Measurements from ENCODE around the gene PHLDA2.
"Not testable (repeated sequence)": the region's sequence is repeated elsewhere in the genome, so short reads cannot be mapped to it uniquely, and the experiment has no call there.

PHLDA2 gene

GRCh38 chr11:2912498-2912897, 16.7 kb downstream of the PHLDA2 start:
- no peak for DNase-seq

GRCh38 chr11:2911785-2912391, 17.3 kb downstream of the PHLDA2 start:
- no peak for DNase-seq

GRCh38 chr11:2911088-2911784, 18.0 kb downstream of the PHLDA2 start:
- no peak for DNase-seq

- no peak for DNase-seq
Observed at GRCh38 chr11:2910401-2910955, 18.7 kb downstream of the PHLDA2 start.

GRCh38 chr11:2909133-2909902, 19.9 kb downstream of the PHLDA2 start:
- no peak for DNase-seq

GRCh38 chr11:2908130-2908529, 21.1 kb downstream of the PHLDA2 start:
- no peak for DNase-seq

- not testable (repeated sequence) for DNase-seq
Observed at GRCh38 chr11:2905299-2905698, 23.9 kb downstream of the PHLDA2 start.

- DNase-seq: no peak
Observed at GRCh38 chr11:2904153-2905052, 24.8 kb downstream of the PHLDA2 start.

GRCh38 chr11:2903672-2904011, 25.6 kb downstream of the PHLDA2 start:
- DNase-seq: no peak

- no peak for DNase-seq
Observed at GRCh38 chr11:2902784-2903671, 26.2 kb downstream of the PHLDA2 start.

- DNase-seq: peak; percentile 46
Observed at GRCh38 chr11:2901854-2902783, 27.1 kb downstream of the PHLDA2 start.

GRCh38 chr11:2901196-2901796, 27.9 kb downstream of the PHLDA2 start:
- no peak for DNase-seq

- DNase-seq: peak; percentile 3
Observed at GRCh38 chr11:2899080-2899783, 30.0 kb downstream of the PHLDA2 start.

- no peak for DNase-seq
Observed at GRCh38 chr11:2898366-2899079, 30.7 kb downstream of the PHLDA2 start.

- DNase-seq: no peak
Observed at GRCh38 chr11:2897048-2897447, 32.2 kb downstream of the PHLDA2 start.

- DNase-seq: no peak
Observed at GRCh38 chr11:2896047-2896446, 33.2 kb downstream of the PHLDA2 start.

GRCh38 chr11:2893935-2894334, 35.3 kb downstream of the PHLDA2 start:
- DNase-seq: no peak

- DNase-seq: no peak
Observed at GRCh38 chr11:2892967-2893528, 36.2 kb downstream of the PHLDA2 start.
